CMK (cell line): ENCODE results near the gene JUND.

Source experiments
- DNase-seq: peaks from one replicate; pipeline ENCODE4 v3.0.0-alpha.2; 2010; ENCODE audit warnings: low read depth

Gene JUND

GRCh38 chr19:18290302-18291018 lies 9.0 kb upstream of the JUND start:
- peak; percentile 73 for DNase-seq

DNA sequence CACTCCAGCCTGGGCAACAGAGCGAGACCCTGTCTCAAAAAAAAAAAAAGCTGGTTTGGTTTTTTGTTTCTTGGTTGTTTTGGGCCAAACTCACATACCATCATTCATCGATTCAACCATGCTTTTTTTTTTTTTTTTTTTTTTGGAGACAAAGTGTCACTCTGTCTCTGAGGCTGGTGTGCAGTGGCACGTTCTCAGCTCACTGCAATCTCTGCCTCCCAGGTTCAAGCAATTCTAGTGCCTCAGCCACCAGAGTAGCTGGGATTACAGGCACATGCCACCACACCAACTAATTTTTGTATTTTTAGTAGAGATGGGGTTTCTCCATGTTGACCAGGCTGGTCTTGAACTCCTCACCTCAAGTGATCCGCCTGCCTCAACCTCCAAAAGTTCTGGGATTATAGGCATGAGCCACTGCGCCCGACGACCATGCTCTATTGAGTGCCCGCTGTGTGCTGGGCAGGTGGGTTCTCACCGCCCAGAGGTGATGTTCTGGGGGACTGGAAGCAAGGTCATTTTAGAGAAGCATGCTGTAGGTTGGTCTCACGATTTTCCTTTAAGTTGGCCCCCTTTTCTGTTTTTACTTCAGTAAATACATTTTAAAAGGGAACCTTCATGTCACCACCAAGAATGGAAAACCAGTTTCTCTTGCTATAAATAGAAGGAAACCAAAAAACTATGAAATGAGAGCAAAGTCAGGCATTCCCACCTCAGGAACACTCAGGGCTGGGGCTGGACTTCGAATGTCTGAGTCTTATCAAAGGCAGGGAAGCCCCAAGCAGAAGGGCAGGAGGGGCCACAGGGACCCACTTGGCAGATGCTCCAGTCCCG lies 8.3 kb upstream of the JUND start:
- no peak for DNase-seq

DNA sequence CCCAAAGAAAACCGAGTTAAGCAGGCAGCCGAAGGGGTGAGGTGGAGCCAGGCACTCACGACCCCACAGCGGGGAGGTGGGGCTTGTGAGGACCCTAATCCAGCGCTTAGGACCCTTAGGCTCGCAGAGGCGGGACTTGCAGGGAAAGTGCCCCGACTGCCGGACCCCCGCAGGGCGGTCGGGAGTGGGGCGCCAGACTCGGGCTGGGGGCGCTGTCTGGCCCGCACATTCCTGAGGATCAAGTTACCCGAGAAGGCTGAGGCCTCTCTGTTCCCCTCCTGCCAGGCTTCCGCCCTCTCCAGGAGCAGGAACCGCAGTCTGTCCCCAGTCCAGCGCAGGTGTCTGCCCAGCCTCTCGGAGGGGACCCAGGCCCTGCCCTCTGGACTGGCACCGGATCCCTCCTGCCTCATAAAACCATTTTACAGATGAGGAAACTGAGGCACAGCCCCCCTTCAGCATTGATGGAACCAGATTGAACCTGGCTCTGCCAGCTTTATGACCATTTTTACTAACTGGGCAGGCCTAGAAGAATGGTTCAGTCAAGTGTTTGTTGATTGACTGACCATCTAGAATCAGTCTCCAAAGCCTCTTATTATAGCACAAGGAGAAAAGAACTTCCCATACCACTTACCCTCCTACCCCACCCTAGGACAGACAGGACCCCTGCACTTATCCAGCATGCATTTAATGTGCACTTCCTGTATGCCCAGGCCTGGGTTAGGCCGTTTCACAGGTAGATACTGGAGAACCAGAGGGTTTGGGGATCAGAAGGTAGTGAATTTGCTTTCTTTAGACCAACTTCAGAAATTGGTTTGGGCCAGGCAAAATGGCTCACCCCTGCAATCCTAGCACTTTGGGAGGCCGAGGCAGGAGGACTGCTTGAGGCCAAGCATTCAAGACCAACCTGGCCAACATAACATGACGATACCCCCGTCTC lies 6.7 kb upstream of the JUND start:
- no peak for DNase-seq

DNA sequence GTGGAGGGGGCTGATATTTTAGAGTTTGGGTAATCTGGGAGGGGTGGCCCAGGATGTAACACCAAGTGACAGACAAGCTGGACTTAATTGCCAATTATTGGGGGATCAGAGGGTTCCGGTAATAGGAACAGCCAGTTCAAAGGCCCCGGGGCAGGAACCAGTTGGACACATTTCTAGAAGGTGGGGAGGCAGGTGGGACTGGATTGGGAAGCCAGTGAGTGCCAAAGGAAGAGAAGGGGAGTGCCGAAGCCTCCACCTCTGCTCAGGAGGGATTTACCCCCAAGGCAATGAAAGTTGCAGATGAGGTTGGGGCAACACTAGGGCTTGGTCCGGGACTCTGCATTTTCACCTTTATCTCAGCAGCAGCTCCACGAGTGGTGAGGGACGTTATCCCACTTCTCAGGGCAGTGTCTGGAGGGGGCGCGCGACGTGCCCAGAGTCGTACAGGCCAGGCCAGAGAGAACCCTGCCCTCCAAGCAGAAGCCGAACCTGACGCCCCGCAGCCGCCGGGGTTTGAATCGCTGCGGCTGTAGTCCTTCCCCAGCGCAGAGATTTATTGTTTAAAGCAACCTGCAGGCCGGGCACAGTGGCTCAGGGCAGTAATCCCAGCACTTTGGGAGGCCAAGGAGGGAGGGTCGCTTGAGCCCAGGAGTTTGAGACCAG lies 5.7 kb upstream of the JUND start:
- no peak for DNase-seq

- DNase-seq, result no peak
Measured at GRCh38 chr19:18284712-18285360, 3.4 kb upstream of the JUND start.

DNA sequence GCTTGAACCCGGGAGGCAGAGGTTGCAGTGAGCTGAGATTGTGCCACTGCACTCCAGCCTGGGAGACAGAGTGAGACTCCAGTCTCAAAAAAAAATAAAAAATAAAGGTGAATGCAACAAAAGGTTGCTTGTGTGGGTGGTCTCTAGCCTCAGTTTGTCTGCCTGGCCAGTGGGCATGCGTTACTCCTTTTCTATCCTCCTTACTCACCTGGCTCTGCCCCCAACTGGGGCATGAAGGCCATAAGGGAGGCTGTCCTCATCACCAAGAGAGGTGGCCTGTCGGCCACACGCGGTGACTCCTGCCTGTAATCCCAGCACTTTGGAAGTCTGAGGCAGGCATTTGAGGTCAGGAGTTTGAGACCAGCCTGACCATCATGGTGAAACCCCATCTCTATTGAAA lies 1.9 kb upstream of the JUND start:
- DNase-seq, result no peak

GRCh38 chr19:18282788-18283141 lies 1.3 kb upstream of the JUND start:
- no peak for DNase-seq

DNA sequence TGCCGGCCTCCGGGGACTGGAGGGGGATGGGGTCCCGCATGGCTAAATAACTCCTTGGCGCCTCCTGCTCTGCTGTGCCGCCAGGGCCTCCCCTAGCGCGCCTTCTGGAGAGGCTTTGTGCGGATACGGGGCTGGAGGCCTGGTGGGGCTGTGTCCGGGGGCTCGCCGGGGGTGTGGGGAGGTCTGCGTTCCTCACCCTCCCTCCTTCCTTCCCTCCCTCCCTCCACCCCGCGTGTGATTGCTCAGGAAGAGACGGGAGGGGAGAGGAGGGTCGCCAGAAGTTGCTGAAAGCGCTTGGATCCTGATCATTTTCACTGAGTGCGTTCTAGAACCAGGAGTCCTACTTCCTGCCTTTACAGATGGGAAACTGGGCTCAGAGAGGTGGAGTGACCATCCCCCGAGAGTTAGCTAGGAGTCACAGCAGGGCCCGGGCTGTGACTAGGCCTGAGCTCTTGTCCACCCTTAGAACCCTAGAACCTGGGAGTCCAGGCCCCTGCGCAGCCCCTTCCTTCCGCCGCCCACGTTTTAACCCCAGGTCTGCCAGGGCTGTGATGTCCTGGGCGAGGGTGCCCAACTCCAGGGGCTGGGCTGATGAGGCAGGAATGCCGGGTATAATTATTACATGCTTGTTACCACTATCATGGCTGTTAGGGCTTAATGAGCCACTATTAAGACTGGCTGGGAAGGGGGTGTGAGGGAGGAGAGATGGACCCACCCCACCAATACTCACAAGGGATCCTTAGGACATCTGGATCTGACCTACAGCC lies 782 bp upstream of the JUND start:
- DNase-seq, result peak; percentile 85

- no peak for DNase-seq
Measured at GRCh38 chr19:18280247-18281081, 958 bp downstream of the JUND start.

- DNase-seq, result peak; percentile 78
Measured at GRCh38 chr19:18279516-18280246, 1.7 kb downstream of the JUND start.

- DNase-seq, result no peak
Measured at GRCh38 chr19:18279266-18279515, 2.2 kb downstream of the JUND start.

DNA sequence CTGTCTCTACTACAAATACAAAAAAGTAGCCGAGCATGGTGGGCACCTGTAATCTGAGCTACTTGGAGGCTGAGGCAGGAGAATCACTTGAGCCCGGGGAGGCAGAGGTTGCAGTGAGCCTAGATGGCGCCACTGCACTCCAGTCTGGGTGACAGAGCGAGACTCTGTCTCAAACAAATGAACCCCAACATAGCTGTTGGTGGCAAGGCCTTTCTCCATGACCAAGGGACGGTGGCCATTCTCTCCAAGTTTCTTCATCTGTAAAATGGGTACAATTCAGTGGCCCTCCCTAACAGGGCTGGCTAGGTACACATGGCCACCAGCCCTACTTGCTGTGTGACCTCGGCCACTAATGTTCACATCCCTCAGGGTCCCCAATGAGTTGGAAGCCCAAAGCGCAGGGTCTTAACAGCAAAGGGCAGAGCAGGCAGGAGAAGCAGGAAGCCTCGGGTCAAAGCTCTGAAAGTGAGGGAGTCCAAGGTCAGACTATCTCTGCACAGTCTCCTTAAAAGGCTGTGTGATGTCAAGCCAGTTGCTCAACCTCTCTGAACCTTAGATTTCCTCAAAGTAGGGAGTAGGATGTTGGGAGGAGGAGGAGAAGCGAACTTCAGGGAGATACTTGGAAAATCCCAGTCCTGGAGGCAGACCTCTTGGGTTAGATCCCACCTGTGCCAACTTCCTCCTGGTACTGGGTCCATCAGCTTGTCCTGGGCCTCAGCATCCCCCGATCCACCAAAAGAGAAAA lies 2.7 kb downstream of the JUND start:
- no peak for DNase-seq

DNA sequence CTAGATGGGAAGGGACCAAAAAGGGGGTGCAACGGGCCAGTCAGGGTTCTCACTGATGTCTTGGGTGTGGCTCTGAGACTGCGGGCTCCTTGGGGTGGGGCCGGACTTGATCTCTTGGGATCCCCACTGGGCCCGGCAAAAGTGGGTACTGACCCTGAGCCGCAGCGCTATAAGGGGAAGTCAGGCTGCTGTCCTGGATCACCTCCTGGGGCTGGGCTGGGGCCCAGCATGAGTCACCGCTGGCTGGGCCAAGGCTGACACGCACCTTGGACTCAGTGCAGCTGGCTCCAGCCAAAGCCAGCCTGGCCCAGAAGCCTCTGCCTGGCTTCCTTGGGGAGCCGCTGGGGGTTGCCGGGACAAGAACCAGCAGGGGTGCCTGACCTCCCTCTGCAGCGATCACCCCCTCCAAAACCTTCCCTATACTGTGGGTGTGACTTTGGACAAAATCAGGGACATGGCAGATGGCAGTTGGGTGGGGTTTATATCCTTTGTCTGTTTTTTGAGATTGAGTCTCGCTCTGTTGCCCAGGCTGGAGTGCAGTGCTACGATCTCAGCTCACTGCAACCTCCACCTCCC lies 6.6 kb downstream of the JUND start:
- no peak for DNase-seq

- no peak for DNase-seq
Measured at GRCh38 chr19:18274219-18274780, 7.1 kb downstream of the JUND start, which contains the start of gene IQCN. Gene IQCN (minus strand): TSS chr19:18274452. CDS start chr19:18269478, 4,974 bp downstream.

DNA sequence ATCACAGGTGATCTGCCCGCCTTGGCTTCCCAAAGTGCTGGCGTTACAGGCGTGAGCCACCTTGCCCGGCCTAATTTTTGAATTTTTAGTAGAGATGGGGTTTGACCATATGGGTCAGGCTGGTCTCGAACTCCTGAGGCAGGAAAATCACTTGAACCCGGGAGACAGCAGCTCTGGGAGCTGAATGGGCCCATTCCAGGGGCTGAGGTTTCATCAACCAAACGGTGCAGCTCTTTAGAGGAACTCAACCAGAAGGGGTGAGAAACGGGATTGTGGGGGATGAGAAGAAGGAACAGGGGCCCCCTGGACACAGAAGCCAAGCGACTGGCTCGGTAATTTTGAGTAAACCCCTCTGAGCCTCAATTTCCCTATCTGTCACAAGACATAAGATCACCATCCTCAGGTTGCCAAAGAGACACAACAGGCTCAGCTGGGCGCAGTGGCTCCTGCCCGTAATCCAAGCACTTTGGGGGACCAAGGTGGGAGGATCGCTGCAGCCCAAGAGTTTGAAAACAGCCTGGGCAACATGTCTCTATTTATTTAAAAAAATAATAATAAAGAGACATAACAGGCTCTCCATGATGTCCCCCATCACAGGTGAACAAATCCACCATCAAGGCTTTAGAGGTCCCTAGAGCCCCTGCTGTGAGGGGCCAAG lies 7.7 kb downstream of the JUND start:
- DNase-seq, result no peak

- DNase-seq, result no peak
Measured at GRCh38 chr19:18271433-18271841, 10.0 kb downstream of the JUND start.

DNA sequence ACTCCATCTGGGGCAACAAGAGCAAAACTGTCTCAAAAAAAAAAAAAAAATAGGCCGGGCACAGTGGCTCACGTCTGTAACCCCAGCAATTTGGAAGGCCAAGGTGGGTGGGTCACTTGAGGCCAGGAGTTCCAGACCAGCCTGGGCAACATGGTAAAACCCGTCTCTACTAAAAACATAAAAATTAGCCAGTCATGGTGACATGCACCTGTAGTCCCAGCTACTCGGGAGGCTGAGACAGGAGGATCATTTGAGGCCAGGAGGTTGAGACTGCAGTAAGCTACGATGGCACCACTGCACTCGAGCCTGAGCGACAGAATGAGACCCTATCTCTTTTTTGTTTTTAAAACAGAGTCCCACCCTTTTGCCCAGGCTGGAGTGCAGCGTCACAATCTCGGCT lies 11.1 kb downstream of the JUND start:
- no peak for DNase-seq
